ENCODE measurements around the gene OOSP4B. TPM values are rescaled to one million over a fixed set of nuclear protein-coding genes. Genes with fewer than 3 reads are reported as not detected.
"Not testable (repeated sequence)": the region's sequence is repeated elsewhere in the genome, so short reads cannot be mapped to it uniquely, and the experiment has no call there.

OOSP4B gene
- total and polyA plus RNA-seq, 2 donors (not counting 1 experiment from before 2014, with no cell fraction given) = not detected

DNA sequence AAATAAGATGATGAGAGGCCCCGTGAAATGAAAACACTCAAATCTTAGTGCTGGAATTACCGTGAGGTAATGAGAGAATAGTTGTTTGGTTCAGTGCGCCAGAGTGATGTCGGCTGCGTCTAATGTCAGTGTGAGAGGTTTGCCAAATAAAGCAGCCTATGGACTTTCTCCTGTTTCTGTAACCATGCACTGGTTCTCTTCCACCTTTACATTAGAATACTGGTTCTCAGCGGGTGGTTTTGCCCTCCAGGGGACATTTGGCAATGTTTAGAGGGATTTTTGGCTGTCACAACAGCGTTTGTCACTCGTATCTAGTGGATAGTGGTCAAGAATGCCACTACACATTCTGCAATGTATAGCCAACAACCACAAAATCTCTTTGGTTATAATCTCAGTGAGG is 1.1 kb downstream of the OOSP4B start:
- Histone ChIP-seq H3K36me3 (replicated peaks in 1 of 2; ENCODE audit: control extremely low read depth in 1 of 2, control insufficient read depth in 1 of 2, extremely low read depth in 1 of 2, insufficient read depth in 2 of 2, low read length in 1 of 2) (no peaks in the 10 kb centered on the region), H3K79me2 (ENCODE audit: control insufficient read depth, insufficient read depth, low read length) (no peaks in the 10 kb centered on the region), H3K9me3 (ENCODE audit: control extremely low read depth in 1 of 3, control insufficient read depth in 2 of 3, insufficient read depth in 1 of 3, low read length in 2 of 3) (peaks cover 0 to 7% (median 0%) of the 10 kb centered on the region in 3 donors), H3K4me2 (replicated peaks; ENCODE audit: low read depth, low read length, poor library complexity, severe bottlenecking) (no peak overlapping the region), H4K20me1 (ENCODE audit: control insufficient read depth, insufficient read depth, low read length, poor library complexity, severe bottlenecking) (no peaks in the 10 kb centered on the region), H2AFZ (ENCODE audit: insufficient read depth, low read depth, low read length, poor library complexity, severe bottlenecking) (no peak overlapping the region), H3K9ac (ENCODE audit: low read length) (no peak overlapping the region), H3K27ac (ENCODE audit: low read length in 2 of 2) (no peak overlapping the region), H3K4me3 (ENCODE audit: control extremely low read depth in 1 of 5, extremely low read depth in 1 of 5, insufficient read depth in 1 of 5, low read depth in 2 of 5, low read length in 4 of 5) (no peak overlapping the region), H3K4me1 (ENCODE audit: control insufficient read depth in 2 of 2, insufficient read depth in 2 of 2, low read length in 2 of 2) (no peaks in the 10 kb centered on the region), H3K27me3 (replicated peaks in 1 of 4; ENCODE audit: control extremely low read depth in 1 of 4, control insufficient read depth in 3 of 4, insufficient read depth in 4 of 4, low read length in 3 of 4) (no peaks in the 10 kb centered on the region)
- Mint-ChIP-seq H3K4me3 (no peak overlapping the region), H3K27me3 (peaks cover 13% of the 10 kb centered on the region), H3K9me3 (ENCODE audit: insufficient read depth) (no peaks in the 10 kb centered on the region), H3K27ac (no peak overlapping the region), H3K4me1 (no peaks in the 10 kb centered on the region)
- ChIA-PET POLR2A (no interaction called here), CTCF (no interaction called here)
- no peak for ATAC-seq (ENCODE audit: low read depth)
- no peak for DNase-seq
- 90% methylated on average over 4 of the region's 8 CpGs for WGBS (ENCODE audit: insufficient coverage)
- intact Hi-C loops (cut with micrococcal nuclease) = no loop called here
- TF ChIP-seq CTCF (IDR thresholded peaks at IDR 0.05) (no peak), EZH2 (IDR thresholded peaks at IDR 0.05; ENCODE audit: borderline replicate concordance, insufficient read depth, low read depth, low read length, poor library complexity, severe bottlenecking) (no peak)

GRCh38 chr11:60020376-60020775 is 3.4 kb downstream of the OOSP4B start:
- ATAC-seq (ENCODE audit: low read depth); DNase-seq; H2AFZ ChIP-seq (ENCODE audit: insufficient read depth, low read depth, low read length, poor library complexity, severe bottlenecking); H3K4me2 ChIP-seq (replicated peaks; ENCODE audit: low read depth, low read length, poor library complexity, severe bottlenecking); H3K27ac Mint-ChIP-seq; H3K36me3 ChIP-seq (replicated peaks in 1 of 2; ENCODE audit: control extremely low read depth in 1 of 2, control insufficient read depth in 1 of 2, extremely low read depth in 1 of 2, insufficient read depth in 2 of 2, low read length in 1 of 2); H3K4me3 Mint-ChIP-seq; H3K9ac ChIP-seq (ENCODE audit: low read length); H3K27me3 ChIP-seq (replicated peaks in 1 of 4; ENCODE audit: control extremely low read depth in 1 of 4, control insufficient read depth in 3 of 4, insufficient read depth in 4 of 4, low read length in 3 of 4); intact Hi-C loops (cut with micrococcal nuclease); POLR2A ChIA-PET; CTCF ChIA-PET; H3K9me3 ChIP-seq (ENCODE audit: control extremely low read depth in 1 of 3, control insufficient read depth in 2 of 3, insufficient read depth in 1 of 3, low read length in 2 of 3); H3K9me3 Mint-ChIP-seq (ENCODE audit: insufficient read depth); H3K4me1 Mint-ChIP-seq; H3K79me2 ChIP-seq (ENCODE audit: control insufficient read depth, insufficient read depth, low read length); H3K4me3 ChIP-seq (ENCODE audit: control extremely low read depth in 1 of 5, extremely low read depth in 1 of 5, insufficient read depth in 1 of 5, low read depth in 2 of 5, low read length in 4 of 5); H4K20me1 ChIP-seq (ENCODE audit: control insufficient read depth, insufficient read depth, low read length, poor library complexity, severe bottlenecking); H3K27me3 Mint-ChIP-seq; H3K27ac ChIP-seq (ENCODE audit: low read length in 2 of 2); H3K4me1 ChIP-seq (ENCODE audit: control insufficient read depth in 2 of 2, insufficient read depth in 2 of 2, low read length in 2 of 2): not testable (repeated sequence)
- WGBS (ENCODE audit: insufficient coverage) = 95% methylated on average over 24 of the region's 27 CpGs

All from B cell (primary cell).